Right lobe of liver (tissue), 6 donors: ENCODE measurements around the gene WNT9B. TPM values are rescaled to one million over a fixed set of nuclear protein-coding genes. Genes with fewer than 3 reads are reported as not detected.
A peak's percentile ranks its signal among the peaks of the same experiment; 100 is the strongest.

Source experiments
- ATAC-seq, 4 donors: fragments of 200-7000 bp; cut with Tn5 transposase; one replicate each; pipeline ENCODE4 v1.9.1; 2020; ENCODE audit warnings: mild to moderate bottlenecking in 4 of 4, moderate library complexity in 4 of 4
- DNase-seq, 3 donors: peaks; one replicate each; pipeline ENCODE4 v3.0.0-alpha.2; 2020
- H3K27ac ChIP-seq, 3 donors: fragments of 200-600 bp; one replicate each; pipeline ENCODE4 v1.8.0; 2022
- H3K27me3 ChIP-seq, 2 donors: fragments of 200-600 bp; one replicate each; pipeline ENCODE4 v1.8.0; 2022
- H3K36me3 ChIP-seq, 4 donors: fragments of 200-600 bp; sonication (generic) in 1 of 4; one replicate each; pipeline versions ENCODE4 v1.5.1 to v1.8.0; 2017 to 2022; ENCODE audit warnings: control low read depth in 1 of 4
- H3K4me1 ChIP-seq, 4 donors: fragments of 200-600 bp; sonication (generic) in 1 of 4; one replicate each; pipeline versions ENCODE4 v1.5.1 to v1.8.0; 2017 to 2022; ENCODE audit warnings: control low read depth in 1 of 4
- H3K4me3 ChIP-seq, 3 donors: fragments of 200-600 bp; one replicate each; pipeline ENCODE4 v1.8.0; 2022
- H3K9me3 ChIP-seq, 4 donors: fragments of 200-600 bp; sonication (generic) in 1 of 4; one replicate each; pipeline versions ENCODE4 v1.5.1 to v1.8.0; 2017 to 2022; ENCODE audit warnings: control low read depth in 1 of 4
- CTCF ChIP-seq, 4 donors: fragments of 200-600 bp in 3 of 4; fragments of 450-650 bp in 1 of 4; IDR thresholded peaks; one replicate each; pipeline versions ENCODE4 v1.5.1 to v1.8.0; 2016 to 2022; ENCODE audit warnings: antibody characterized with exemption in 4 of 4, mild to moderate bottlenecking in 2 of 4
- POLR2A ChIP-seq: fragments of 450-650 bp; IDR thresholded peaks from one replicate; pipeline ENCODE4 v1.6.1; 2017; ENCODE audit warnings: antibody characterized with exemption, mild to moderate bottlenecking
- WGBS: methylation state at CpG from one replicate; pipeline ENCODE4 v1.1.6; 2018; ENCODE audit warnings: low coverage, low lambda C conversion rate; ENCODE audit not compliant: insufficient coverage; ENCODE audit errors: missing lambda C conversion rate; 5-methylcytosine and 5-hydroxymethylcytosine counted together
- intact Hi-C, 2 donors: fragments of 100-400 bp; cut with DNase I; formaldehyde crosslinking; loops; one replicate each; pipeline versions ENCODE4 v1.11.2 to v1.14.1; 2022
- total RNA-seq, 6 experiments: library from RNA; depleted of rRNA in 2 of 6; stranded (reverse); fragments of >200 nt in 2 of 6; fragmentation: NEBNext Ultra II Directional in 3 of 6; extraction: Animal tissue kit (Norgen Biotek cat#: 25700) in 3 of 6; gene quantifications; one replicate each; pipeline versions ENCODE4 v1.1.0 to v1.2.4, GENCODE V29; 2016 to 2023
- donor health status: DM: no; HTN: yes; CAD: no.
- donor health status: DM: no; HTN: no; CAD: no.
- donor health status: DM: no; HTN: no; CAD: no.
- donor health status: DM: no; HTN: yes; CAD: no.
- donor health status: DM: no; HTN: yes; CAD: no.

The WNT9B gene
- total RNA-seq, 6 experiments from 2014 or later = 0.55 to 1.7 (median 1.2) TPM; not detected in 3

- 64% methylated on average over 2 of the region's 4 CpGs for WGBS
- no peaks in the 10 kb centered on the region for H3K36me3 ChIP-seq
- no peak overlapping the region for H3K27ac ChIP-seq
Measured at GRCh38 chr17:46876926-46877325, 25.5 kb downstream of the WNT9B start.

GRCh38 chr17:46877466-46877865 lies 26.1 kb downstream of the WNT9B start:
- Histone ChIP-seq H3K4me1 (no peaks in the 10 kb centered on the region), H3K4me3 (no peak overlapping the region), H3K9me3 (no peaks in the 10 kb centered on the region), H3K27me3 (no peaks in the 10 kb centered on the region), H3K36me3 (no peaks in the 10 kb centered on the region), H3K27ac (no peak overlapping the region)
- intact Hi-C loops = no loop called here
- TF ChIP-seq CTCF (IDR thresholded peaks at IDR 0.05) (no peak), POLR2A (no peak)
- WGBS = 100% methylated on average over 1 of the region's 6 CpGs
- DNase-seq (no peak), ATAC-seq (peak in 1 of 4 donors; percentile 9)

More at GRCh38 chr17:46876926-46877325, 25.5 kb downstream of the WNT9B start:
- intact Hi-C loops = no loop called here
- no peak for TF ChIP-seq CTCF (IDR thresholded peaks at IDR 0.05)
- no peak for TF ChIP-seq POLR2A
- DNase-seq (no peak), ATAC-seq (no peak)
- H3K4me1 ChIP-seq = no peaks in the 10 kb centered on the region
- no peaks in the 10 kb centered on the region for H3K9me3 ChIP-seq
- H3K4me3 ChIP-seq = no peak overlapping the region
- no peaks in the 10 kb centered on the region for H3K27me3 ChIP-seq

GRCh38 chr17:46878055-46878454 lies 26.7 kb downstream of the WNT9B start:
- H3K27ac ChIP-seq = no peak overlapping the region
- no peaks in the 10 kb centered on the region for H3K4me1 ChIP-seq
- intact Hi-C loops = no loop called here

GRCh38 chr17:46879101-46879500 lies 27.7 kb downstream of the WNT9B start:
- Histone ChIP-seq H3K27me3 (no peaks in the 10 kb centered on the region), H3K9me3 (no peaks in the 10 kb centered on the region), H3K27ac (no peak overlapping the region), H3K4me1 (no peaks in the 10 kb centered on the region), H3K4me3 (no peak overlapping the region), H3K36me3 (no peaks in the 10 kb centered on the region)
- no peak for TF ChIP-seq POLR2A
- ATAC-seq (no peak), DNase-seq (no peak)
- 83% methylated on average over 6 of the region's 7 CpGs for WGBS
- intact Hi-C loops = no loop called here

More at GRCh38 chr17:46878055-46878454, 26.7 kb downstream of the WNT9B start:
- ATAC-seq = peak; percentile 19 to 49 (median 39)
- no peak overlapping the region for H3K4me3 ChIP-seq
- WGBS = 65% methylated on average over 2 of the region's 6 CpGs
- TF ChIP-seq CTCF (IDR thresholded peaks at IDR 0.05) (no peak), POLR2A (no peak)
- H3K27me3 ChIP-seq = no peaks in the 10 kb centered on the region
- no peaks in the 10 kb centered on the region for H3K9me3 ChIP-seq
- H3K36me3 ChIP-seq = no peaks in the 10 kb centered on the region
- DNase-seq = peak in 2 of 3 donors; percentile 40 to 63

- H3K36me3 ChIP-seq = no peaks in the 10 kb centered on the region
- no peak overlapping the region for H3K27ac ChIP-seq
- no peak for DNase-seq
- no peak for ATAC-seq
- intact Hi-C loops = loop anchor here in 1 of 2 donors (10.0 kb wide), 1 partner anchor 54 kb away; no protein-coding TSS in a partner anchor
- TF ChIP-seq CTCF (IDR thresholded peaks at IDR 0.05) = no peak
- TF ChIP-seq POLR2A = no peak
- WGBS = 80% methylated on average over 1 of the region's 5 CpGs
- H3K4me3 ChIP-seq = no peak overlapping the region
- H3K4me1 ChIP-seq = no peaks in the 10 kb centered on the region
- H3K27me3 ChIP-seq = no peaks in the 10 kb centered on the region
- no peaks in the 10 kb centered on the region for H3K9me3 ChIP-seq
Measured at GRCh38 chr17:46881015-46881414, 29.6 kb downstream of the WNT9B start.
